ENCODE data around the gene XRCC3.
"Not testable (repeated sequence)": the region's sequence is repeated elsewhere in the genome, so short reads cannot be mapped to it uniquely, and the experiment has no call there.

Gene XRCC3

GRCh38 chr14:103705118-103705503 is 10.1 kb downstream of the XRCC3 start:
- no peak for DNase-seq

- no peak for DNase-seq
These were observed 10.5 kb downstream of the XRCC3 start for GRCh38 chr14:103704708-103705107.

DNA sequence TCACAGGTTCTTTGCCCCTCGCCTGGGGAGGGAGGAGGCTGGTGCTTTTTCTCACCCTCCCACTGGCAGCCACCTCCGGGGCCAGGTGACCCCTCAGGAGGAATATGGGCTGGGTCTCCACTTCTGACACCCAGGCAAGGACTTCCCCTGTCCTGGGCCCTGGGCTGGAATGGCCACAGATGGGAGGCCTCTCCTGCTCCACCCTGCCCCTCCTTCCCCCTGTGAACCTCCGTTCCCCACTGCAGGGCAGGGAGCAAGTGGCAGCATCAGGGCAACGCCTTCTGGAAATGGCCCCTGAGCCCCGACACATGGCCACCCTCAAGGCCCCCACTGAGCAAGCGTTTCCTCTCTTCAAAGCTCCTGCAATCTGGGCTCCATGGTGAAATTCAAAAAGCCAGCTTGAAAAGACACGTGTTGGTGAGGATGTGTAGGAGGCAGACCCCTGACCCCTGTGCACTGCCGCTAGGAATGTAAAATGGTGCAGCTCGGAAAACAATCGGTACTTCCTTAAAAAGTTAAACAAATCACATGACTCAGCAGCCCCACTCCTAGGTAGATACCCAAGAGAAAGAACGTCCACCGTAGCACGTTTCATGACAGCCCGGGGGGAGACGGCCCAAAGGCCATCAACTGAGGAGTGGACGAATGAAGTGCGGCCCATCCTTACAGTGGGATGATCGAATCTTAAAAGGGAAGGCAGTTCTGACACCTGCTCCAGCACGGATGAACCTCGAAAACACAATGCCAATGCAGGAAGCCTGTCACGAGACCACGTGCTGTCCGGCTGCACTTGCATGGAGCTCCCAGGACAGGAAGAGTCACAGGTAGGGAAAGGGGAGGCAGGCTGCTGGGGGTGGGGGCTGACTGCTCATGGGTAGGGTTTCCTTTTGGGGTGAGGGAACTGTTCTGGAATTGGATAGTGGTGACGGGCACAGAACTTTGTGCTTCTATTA is 11.5 kb downstream of the XRCC3 start:
- DNase-seq = no peak

DNA sequence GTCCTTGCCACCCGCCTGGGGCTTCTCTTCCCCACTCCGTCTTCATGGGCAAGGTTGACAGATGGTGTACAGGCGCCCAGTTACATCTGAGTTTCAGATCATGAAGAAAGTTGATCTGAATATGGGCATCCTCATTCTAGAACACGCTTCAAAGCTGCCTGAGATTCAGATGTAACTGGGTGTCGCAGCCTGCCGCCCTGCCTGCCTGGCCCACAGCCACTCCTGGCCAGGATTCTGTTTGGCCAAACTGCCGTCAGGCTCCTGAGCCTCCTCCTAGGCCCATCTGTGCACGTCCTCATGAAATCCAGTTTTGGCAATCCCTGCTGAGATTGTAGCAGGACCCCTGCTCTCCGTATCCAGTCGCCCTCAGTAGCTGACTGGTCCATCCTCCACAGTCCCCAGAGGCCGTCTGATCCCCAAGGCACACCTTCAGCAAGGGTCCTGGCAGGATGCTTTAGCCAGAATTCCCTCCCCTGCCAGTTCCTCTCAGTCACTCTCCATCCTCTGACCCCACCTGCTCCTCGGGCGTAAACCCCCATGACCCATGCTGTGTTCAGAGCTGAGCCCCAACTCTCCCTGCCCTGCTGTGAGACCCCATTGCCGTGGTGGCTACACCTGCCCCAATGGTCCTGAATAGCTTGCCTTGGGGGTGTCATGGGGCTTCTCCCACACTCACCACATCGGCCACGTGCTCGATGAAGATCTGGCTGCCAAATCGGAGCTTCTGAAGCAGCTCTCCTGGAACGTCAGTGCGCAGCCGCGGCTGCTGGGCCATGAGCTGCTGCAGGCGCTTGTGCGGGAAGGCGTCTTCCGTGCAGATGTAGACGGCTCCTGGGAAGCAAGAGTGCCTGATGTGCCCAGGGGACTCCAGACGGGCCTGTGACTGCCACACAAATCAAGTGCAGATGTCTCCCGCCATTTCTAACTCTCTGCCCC is 12.5 kb downstream of the XRCC3 start:
- no peak for DNase-seq

- no peak for DNase-seq
These were observed 13.2 kb downstream of the XRCC3 start for GRCh38 chr14:103702095-103702494.

- no peak for DNase-seq
These were observed 14.3 kb downstream of the XRCC3 start for GRCh38 chr14:103700753-103701490.

DNA sequence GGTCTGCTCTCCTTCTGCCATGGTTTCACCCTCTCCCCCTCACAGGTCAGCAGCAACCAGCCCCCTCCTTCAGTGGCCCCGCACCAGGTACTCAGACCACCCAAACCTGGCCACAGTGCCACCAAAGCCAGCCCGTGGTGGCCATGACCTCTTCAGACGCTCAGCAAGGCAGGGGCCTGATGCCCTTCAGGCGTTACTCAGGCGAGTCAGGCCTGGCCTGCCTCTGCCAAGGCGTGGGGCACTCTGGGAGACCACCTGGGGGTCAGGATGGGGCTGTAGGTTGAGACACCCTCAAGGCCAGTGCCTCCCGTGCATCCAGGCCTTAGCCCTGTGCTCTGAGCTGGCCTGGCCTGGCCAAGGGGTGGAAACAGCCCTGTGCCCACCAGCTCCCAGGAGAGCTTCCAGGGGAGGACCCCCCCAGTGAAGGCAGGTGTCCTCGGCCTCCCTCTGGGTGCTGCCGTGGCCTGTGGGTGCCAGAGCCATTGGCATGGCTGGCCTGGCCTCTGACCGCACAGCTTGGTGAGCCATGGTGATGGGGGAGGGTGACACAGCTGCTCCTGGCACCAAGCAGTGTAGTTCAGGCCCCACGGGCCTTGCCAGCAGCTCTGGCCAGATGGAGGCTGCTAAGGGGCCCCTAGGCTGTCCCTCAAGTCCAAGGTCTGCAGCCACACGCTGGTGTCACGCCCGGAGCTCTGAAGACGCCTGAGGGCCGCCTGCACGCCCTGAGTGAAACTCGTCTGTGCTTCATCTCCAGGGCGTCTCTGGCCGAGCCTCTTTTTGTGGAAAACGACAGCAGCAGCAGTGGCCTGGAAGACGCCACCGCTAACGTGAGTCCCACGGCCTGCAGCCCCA is 15.1 kb downstream of the XRCC3 start:
- DNase-seq = no peak

- DNase-seq = no peak
These were observed 16.0 kb downstream of the XRCC3 start for GRCh38 chr14:103699261-103699661.

DNA sequence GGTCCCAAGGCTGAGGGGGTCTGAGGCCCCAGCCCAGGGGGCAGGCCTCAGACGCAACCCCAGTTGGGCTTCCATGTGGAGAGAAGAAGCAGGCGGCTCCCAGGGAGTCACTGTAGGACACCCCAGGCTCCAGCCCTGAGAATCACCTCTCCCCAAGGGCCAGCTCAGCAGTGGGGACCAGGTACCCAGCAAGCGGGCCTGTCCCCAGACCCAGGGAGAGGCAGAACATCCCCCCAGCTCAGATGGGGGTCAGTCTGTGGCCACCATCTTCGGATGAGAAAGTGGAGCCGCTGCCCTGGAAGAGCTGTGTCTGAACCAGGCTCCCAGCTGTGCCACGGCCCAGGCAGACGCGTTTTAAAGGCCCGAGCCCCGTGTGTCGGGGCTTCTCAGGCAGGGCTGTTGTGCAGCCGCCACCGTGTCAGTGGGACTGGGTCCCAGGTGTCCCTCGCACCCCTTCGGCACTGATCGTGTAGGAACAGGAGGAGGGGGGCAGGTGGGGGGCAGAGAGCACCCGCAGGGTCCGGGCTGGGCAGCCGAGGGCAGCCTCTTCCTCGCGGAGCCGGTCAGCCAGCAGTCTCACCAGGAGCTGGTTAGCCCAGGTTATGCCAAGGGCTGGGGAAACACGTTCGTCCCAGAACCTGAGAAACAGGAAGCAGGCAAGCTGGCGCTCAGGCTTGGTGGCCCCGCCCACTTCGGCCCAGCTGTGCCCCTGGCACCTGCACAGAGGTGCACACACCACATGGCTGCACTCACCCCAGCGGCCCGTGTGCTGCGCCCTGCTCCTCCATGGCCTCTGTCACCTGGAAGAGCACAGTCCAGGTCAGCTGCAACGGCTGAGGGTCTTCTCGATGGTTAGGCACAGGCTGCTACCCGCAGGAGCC is 16.6 kb downstream of the XRCC3 start:
- no peak for DNase-seq

DNA sequence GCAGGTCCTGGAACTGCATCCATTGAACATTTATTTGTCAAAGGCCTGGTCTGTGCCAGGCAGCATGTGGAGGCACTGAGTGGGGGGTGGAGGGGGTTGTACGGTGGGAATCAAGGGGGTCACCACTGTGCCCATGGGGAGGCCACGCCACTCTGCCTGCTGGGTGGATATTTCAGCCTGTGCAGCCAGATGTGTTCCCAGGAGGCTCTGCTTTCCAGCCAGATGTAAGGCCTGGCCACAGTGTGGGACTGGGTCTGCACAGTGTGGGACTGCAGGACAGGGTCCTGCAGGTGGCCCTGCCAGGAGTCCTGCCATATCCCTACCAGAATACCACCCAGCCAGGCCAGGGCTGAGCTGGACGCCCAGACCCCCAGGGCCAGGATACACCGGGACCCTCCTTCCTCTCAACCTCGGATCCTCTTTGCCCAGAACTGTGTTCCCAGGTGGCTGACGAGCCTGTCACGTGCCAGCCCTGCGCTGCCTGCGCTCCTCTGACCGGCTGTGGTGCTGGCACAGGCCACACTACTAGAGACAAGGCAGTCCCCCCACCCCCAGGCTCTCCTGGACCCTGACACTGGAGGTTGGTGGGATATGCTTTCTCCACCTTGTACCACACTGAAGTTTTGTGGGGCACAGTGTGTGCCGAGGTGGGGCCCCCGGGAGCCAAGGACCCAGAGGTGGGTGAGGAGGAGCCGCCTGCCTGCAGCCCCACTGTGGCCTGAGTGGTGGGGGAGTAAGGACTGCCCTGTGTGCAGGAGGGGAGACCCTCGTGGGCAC is 17.5 kb downstream of the XRCC3 start:
- DNase-seq = no peak

DNA sequence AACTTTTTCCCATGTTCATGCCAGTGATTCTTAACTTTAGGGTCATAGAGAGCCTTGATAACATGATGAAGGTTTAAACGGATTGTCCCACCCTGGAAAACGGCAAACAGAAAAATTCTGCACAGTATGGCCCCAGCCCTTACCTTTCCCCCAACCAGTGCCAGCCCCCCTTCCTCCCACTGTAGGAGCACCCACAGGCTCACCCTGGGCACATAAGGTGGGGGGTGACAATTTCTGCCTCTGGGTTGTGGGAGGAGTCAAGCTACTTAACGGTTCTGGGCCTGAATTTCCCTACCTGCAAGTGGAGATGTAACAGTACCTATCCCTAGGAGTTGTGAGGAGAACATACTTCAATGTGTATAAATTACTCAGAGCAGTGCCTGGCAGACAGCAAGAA is 18.0 kb downstream of the XRCC3 start:
- no peak for DNase-seq

- DNase-seq = no peak
These were observed 18.7 kb downstream of the XRCC3 start for GRCh38 chr14:103696466-103697071.

- no peak for DNase-seq
These were observed 19.2 kb downstream of the XRCC3 start for GRCh38 chr14:103696070-103696402.

DNA sequence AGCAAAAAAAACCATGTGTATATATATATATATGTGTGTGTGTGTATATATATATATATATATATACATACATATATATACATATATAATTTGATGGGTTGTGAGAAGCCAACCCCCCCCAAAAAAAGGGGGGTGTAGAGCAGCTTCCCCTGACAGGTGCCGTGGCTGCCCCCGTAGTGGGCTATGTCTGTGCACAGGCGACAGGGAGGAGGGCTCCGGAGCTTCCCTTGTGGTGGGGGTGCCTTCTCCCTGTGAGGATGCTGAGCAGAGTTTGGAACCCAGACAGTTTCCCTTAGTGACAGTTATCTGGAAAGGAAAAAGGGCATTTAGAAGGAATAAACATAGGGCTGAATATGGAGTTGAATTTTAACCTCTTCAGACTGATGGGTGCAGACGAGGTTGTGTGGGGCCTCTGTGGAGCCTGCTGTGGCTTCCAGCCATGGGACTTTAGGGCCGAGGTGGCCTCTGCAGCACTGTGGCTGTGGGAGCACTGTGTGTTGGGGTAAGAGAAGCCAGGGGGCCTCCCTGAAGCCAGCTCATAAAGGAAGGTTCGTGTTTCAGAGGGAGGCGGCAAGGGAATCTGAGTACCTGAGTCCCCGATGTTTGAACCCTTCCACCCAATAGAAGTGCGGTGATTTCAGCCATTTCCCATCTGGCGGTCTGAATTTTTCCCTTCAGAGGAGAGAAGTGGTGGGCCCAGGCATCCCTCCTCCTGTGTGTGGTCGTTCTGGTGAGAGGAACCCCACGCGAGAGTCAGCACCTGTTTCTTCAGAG is 19.8 kb downstream of the XRCC3 start:
- no peak for DNase-seq

DNA sequence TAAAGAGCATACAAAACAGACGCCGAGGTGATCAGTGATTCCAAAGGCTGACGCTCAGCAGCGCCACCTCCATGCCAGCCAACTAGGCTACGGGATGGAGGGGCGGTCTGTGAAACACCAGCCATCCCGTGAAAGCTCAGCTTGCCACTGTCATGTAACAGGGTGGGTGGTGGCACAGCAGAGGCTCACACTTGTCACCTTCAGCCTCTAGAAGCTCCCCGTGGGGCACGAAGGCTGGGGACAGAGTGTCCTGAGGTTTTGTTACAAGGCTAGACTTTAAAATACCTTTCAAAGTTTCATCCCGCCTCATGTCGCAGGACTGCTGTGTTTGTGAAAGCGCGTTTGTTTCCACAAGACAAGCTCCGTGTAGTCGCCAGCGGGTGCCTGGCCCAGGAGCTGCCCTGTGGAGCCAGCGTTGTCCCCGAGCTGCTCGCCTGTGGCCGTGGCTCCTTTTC is 20.7 kb downstream of the XRCC3 start:
- no peak for DNase-seq

DNA sequence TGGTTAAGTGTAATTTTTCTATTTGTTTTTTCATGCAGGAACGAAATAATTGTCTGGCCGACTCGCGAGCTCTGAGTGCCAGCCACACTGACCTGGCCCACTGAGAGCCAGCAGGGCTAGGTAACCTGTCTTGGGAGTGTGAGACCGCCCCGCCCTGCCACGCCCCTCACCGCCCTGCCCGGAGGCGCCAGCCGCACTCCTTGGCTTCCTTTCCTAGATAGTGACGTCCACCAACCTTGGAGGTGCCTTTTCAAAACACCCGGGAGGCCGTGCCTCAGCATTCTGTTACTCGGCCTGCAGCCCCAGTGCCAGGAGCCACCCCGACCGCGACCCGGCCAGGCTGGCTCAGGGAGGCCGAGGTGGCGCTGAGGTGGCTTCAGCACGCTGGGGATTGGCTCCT is 21.7 kb downstream of the XRCC3 start:
- DNase-seq = no peak

GRCh38 chr14:103692871-103693270 is 22.4 kb downstream of the XRCC3 start:
- no peak for DNase-seq

DNA sequence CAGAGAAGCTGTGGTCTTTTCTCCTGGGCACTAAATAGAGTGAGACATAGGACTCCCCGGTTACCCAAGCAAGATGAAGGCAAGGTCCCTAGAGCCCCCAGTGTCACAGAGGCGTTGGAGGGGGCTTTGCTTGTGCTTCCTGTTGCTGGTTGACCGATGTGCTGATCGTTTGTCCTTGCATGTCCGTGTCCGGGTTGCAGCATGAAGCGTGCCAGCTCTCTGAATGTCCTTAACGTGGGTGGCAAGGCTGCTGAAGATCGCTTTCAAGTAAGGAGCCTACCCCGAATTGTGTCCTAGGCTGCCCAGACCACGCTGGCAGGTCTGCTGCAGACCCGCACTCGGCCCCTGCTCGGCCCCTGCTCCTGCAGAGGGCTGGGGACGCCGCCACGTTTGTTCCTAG is 23.1 kb downstream of the XRCC3 start:
- no peak for DNase-seq

- not testable (repeated sequence) for DNase-seq
These were observed 23.6 kb downstream of the XRCC3 start for GRCh38 chr14:103691655-103692054.

All from NCI-H146 (cell line).